KMS-11 (cell line): ENCODE results near the gene ARHGEF10L.

ENCODE experiments used
- H2AFZ ChIP-seq: fragments of 200-600 bp; sonication (generic); 2 replicates; pipeline ENCODE4 v1.6.1; 2016; ENCODE audit warnings: antibody characterized with exemption, mixed run types, low read depth
- H3K27ac ChIP-seq: fragments of 200-600 bp; sonication (generic); 2 replicates; pipeline ENCODE4 v1.6.1; 2016; ENCODE audit warnings: mild to moderate bottlenecking, mixed run types
- H3K27me3 ChIP-seq: fragments of 200-600 bp; sonication (generic); 2 replicates; pipeline ENCODE4 v1.6.1; 2017; ENCODE audit warnings: mild to moderate bottlenecking, low read depth, mixed run types, moderate library complexity; ENCODE audit not compliant: insufficient read depth
- H3K36me3 ChIP-seq: fragments of 200-600 bp; sonication (generic); 2 replicates; pipeline ENCODE4 v1.6.1; 2017; ENCODE audit warnings: mild to moderate bottlenecking, mixed run types; ENCODE audit not compliant: insufficient read depth
- H3K4me1 ChIP-seq: fragments of 200-600 bp; sonication (generic); 2 replicates; pipeline ENCODE4 v1.6.1; 2016; ENCODE audit warnings: mild to moderate bottlenecking, low read depth, mixed run types; ENCODE audit not compliant: poor library complexity, severe bottlenecking
- H3K4me2 ChIP-seq: fragments of 200-600 bp; sonication (generic); 2 replicates; pipeline ENCODE4 v1.7.0; 2016; ENCODE audit warnings: mild to moderate bottlenecking, mixed run types
- H3K4me3 ChIP-seq: fragments of 200-600 bp; sonication (generic); IDR thresholded peaks from 2 replicates; pipeline ENCODE4 v1.6.1; 2017; ENCODE audit warnings: low read depth, low read length, mixed read lengths; ENCODE audit not compliant: insufficient read depth
- H3K79me2 ChIP-seq: fragments of 200-600 bp; sonication (generic); 2 replicates; pipeline ENCODE4 v1.6.1; 2016; ENCODE audit warnings: low read depth, mixed run types; ENCODE audit not compliant: insufficient read depth
- H3K9ac ChIP-seq: fragments of 200-600 bp; sonication (generic); 2 replicates; pipeline ENCODE4 v1.6.1; 2016; ENCODE audit warnings: mild to moderate bottlenecking, mixed run types
- H4K20me1 ChIP-seq: fragments of 200-600 bp; sonication (generic); 2 replicates; pipeline ENCODE4 v1.6.1; 2016; ENCODE audit warnings: mild to moderate bottlenecking, mixed run types; ENCODE audit not compliant: insufficient read depth
- TF ChIP-seq, protein P1 (sequence below): fragments of 200-600 bp; sonication (generic); conservative IDR thresholded peaks from 2 replicates; pipeline ENCODE4 v1.6.1; 2017; ENCODE audit warnings: low read depth, mild to moderate bottlenecking, antibody characterized with exemption, low read length, moderate library complexity, mixed read lengths

ARHGEF10L gene

DNA sequence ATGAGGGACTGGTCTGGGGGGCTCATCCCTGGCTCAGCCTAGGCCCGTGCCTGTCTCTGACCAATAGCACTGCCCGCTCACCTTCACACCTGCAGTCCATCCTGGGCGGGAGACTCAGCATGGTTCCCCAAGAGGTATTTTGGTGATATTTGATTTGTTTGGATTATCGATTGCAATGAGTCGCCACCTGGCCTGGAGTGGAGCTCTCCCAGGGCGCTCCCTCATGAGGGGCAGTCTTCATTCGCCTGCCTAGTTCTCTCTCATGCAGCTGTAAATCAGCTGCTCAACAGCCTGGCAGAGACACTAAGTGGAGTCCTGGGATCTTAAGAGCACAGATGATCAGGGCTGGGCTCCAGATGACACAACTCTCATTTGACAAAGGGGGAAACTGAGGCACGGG is 125.6 kb downstream of the ARHGEF10L start:
- Histone ChIP-seq H3K9ac (no peak overlapping the region), H2AFZ (no peak overlapping the region), H3K27me3 (no peaks in the 10 kb centered on the region; the same call in 1 of the 2 replicates), H3K4me2 (no peak overlapping the region), H3K79me2 (no peaks in the 10 kb centered on the region), H3K4me3 (no peak overlapping the region), H3K36me3 (no peaks in the 10 kb centered on the region), H4K20me1 (no peaks in the 10 kb centered on the region), H3K4me1 (no peaks in the 10 kb centered on the region), H3K27ac (no peak overlapping the region)
- TF ChIP-seq, protein P1, sequence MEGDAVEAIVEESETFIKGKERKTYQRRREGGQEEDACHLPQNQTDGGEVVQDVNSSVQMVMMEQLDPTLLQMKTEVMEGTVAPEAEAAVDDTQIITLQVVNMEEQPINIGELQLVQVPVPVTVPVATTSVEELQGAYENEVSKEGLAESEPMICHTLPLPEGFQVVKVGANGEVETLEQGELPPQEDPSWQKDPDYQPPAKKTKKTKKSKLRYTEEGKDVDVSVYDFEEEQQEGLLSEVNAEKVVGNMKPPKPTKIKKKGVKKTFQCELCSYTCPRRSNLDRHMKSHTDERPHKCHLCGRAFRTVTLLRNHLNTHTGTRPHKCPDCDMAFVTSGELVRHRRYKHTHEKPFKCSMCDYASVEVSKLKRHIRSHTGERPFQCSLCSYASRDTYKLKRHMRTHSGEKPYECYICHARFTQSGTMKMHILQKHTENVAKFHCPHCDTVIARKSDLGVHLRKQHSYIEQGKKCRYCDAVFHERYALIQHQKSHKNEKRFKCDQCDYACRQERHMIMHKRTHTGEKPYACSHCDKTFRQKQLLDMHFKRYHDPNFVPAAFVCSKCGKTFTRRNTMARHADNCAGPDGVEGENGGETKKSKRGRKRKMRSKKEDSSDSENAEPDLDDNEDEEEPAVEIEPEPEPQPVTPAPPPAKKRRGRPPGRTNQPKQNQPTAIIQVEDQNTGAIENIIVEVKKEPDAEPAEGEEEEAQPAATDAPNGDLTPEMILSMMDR, result no peak

DNA sequence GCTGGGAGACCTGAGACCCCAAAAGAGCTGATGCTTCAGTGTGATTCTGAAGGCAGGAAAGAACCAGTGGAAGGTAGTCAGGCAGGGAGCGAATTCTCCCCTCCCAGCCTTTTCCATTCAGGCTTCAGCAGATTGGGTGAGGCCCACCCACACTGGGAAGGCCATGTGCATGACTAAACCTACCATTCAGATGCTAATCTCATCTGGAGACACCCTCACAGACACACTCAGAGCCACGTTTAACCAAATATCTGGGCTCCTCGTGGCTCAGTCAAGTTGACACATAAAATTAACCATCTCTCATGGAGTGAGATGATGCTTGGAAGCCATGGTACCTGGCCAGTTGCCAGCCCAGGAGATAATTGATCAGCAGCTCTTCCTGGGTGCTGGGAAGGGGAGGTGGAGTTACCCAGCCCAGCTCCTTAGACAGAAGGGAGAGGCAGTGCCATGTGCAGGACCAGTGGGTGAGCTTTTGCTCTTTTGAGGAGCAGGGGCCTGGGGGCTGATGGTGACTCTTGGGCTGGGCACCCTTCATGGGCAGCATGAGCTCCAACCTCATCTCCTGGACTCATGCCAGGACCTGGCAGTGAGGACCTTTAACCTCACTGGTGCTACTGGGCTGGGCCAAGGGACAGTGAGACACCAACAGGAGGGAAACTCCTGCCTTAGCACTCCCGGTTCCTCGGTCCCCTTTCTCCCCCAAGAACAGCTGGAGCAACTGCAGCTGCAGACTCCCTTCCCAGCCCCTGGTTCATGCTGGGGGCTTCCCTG is 126.6 kb downstream of the ARHGEF10L start:
- no peaks in the 10 kb centered on the region for H3K79me2 ChIP-seq
- H3K27ac ChIP-seq, result no peak overlapping the region
- H3K9ac ChIP-seq, result no peak overlapping the region
- H3K36me3 ChIP-seq, result no peaks in the 10 kb centered on the region
- H3K27me3 ChIP-seq, result no peaks in the 10 kb centered on the region; the same call in 1 of the 2 replicates
- H3K4me1 ChIP-seq, result no peaks in the 10 kb centered on the region
- TF ChIP-seq, protein P1, result no peak
- no peak overlapping the region for H3K4me2 ChIP-seq
- no peak overlapping the region for H3K4me3 ChIP-seq
- no peak overlapping the region for H2AFZ ChIP-seq
- no peaks in the 10 kb centered on the region for H4K20me1 ChIP-seq

DNA sequence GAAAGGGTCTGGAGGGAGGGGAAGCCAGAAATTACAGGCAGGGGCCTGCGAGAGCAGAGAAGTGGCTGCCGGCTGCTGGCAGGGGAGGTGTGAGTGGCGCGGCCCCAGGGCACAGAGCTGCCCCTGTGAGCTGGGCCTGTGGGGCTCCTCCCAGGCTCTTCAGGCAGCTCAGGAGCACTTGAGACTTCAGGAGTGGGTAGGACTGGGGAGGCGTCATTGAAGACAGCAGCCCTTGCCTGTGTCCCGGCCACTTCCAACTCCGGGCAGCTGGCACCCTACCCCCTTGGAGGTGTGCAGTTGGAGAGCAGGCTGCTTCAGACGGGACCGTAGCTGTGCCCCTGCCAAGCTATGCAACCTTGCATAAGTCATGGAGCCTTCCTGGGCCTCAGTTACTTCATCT is 128.1 kb downstream of the ARHGEF10L start:
- TF ChIP-seq, protein P1, result no peak
- no peaks in the 10 kb centered on the region for H3K4me1 ChIP-seq
- no peak overlapping the region for H3K4me2 ChIP-seq
- no peak overlapping the region for H3K27ac ChIP-seq
- H4K20me1 ChIP-seq, result no peaks in the 10 kb centered on the region
- H3K79me2 ChIP-seq, result no peaks in the 10 kb centered on the region
- no peak overlapping the region for H3K9ac ChIP-seq
- no peak overlapping the region for H2AFZ ChIP-seq
- H3K4me3 ChIP-seq, result no peak overlapping the region
- no peaks in the 10 kb centered on the region; the same call in 1 of the 2 replicates for H3K27me3 ChIP-seq
- no peaks in the 10 kb centered on the region for H3K36me3 ChIP-seq

DNA sequence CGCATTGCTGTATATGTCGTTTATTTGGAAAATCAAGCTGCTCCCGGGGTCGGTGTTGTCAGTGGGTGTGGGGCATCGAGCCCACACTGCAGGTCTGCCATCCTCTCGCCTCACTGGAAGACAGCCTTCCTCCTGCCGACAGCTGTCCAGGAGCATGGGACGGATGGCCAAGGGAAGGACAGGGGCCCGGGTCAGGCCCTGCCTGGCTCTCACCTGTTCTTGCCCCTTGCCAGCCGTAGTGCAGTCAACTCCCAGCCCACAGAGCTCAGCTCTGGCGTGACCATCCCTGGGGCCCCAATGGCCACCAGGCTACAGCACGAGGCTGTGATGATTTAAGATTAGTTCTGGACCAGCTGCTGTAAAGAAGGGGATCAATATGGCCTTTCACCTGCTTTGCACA is 128.7 kb downstream of the ARHGEF10L start:
- H4K20me1 ChIP-seq, result no peaks in the 10 kb centered on the region
- H3K4me3 ChIP-seq, result no peak overlapping the region
- no peak overlapping the region for H2AFZ ChIP-seq
- TF ChIP-seq, protein P1, result no peak
- no peak overlapping the region for H3K27ac ChIP-seq
- H3K79me2 ChIP-seq, result no peaks in the 10 kb centered on the region
- no peak overlapping the region for H3K4me2 ChIP-seq
- H3K4me1 ChIP-seq, result no peaks in the 10 kb centered on the region
- no peak overlapping the region for H3K9ac ChIP-seq
- no peaks in the 10 kb centered on the region for H3K36me3 ChIP-seq
- no peaks in the 10 kb centered on the region; the same call in 1 of the 2 replicates for H3K27me3 ChIP-seq
